ENCODE measurements around the gene KRT24.

Gene KRT24

DNA sequence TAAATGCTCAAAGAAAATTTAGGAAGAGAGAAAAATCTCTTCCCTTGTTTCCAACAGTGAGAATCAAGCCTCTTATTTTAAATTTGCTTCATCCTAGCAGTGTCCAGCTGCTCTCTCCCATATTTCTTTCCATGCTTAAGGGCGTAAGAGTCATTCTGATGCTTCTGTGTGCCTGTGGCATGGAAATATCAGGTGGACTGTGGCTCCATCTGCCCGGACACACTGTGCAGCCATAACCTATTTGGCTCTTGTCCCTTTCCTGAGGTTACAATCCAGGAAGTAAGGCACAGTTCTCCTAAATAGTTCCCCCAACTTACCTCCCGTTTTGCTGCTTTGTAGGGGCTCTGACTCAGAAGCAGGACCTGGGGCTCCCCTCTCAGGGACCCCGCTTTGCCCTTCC, 32.3 kb downstream of the KRT24 start:
- Mint-ChIP-seq H3K27ac (no peak overlapping the region), H3K4me1 (ENCODE audit: low read depth) (no peaks in the 10 kb centered on the region), H3K27me3 (peaks cover 4% of the 10 kb centered on the region), H3K36me3 (peaks cover 3% of the 10 kb centered on the region), H3K9me3 (ENCODE audit: low read depth) (no peaks in the 10 kb centered on the region), H3K4me3 (no peak overlapping the region)

DNA sequence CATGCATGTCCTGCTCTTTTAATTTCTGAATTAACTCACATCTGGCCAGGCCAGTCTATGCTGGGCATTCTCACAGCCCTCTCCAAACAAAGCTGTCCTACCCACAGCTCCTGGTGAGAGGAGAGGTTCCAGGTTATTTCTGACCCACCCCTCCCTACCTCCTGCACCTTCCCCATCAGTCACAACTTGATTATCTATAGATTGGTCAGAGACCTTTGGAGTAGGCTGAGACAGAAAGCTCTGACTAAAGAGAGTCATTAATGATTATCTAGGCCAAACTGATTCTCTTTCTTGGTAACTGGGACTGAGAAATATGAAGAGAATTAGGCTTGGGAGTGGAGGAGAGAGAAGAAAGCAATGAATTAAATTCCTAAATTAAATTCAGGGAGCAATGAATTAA, 37.2 kb downstream of the KRT24 start:
- H3K36me3 Mint-ChIP-seq: peaks cover 5% of the 10 kb centered on the region
- H3K27me3 Mint-ChIP-seq: peaks cover 8% of the 10 kb centered on the region
- peaks cover 6% of the 10 kb centered on the region for H3K4me1 Mint-ChIP-seq (ENCODE audit: low read depth)
- H3K9me3 Mint-ChIP-seq (ENCODE audit: low read depth): no peaks in the 10 kb centered on the region
- H3K4me3 Mint-ChIP-seq: no peak overlapping the region
- H3K27ac Mint-ChIP-seq: no peak overlapping the region

DNA sequence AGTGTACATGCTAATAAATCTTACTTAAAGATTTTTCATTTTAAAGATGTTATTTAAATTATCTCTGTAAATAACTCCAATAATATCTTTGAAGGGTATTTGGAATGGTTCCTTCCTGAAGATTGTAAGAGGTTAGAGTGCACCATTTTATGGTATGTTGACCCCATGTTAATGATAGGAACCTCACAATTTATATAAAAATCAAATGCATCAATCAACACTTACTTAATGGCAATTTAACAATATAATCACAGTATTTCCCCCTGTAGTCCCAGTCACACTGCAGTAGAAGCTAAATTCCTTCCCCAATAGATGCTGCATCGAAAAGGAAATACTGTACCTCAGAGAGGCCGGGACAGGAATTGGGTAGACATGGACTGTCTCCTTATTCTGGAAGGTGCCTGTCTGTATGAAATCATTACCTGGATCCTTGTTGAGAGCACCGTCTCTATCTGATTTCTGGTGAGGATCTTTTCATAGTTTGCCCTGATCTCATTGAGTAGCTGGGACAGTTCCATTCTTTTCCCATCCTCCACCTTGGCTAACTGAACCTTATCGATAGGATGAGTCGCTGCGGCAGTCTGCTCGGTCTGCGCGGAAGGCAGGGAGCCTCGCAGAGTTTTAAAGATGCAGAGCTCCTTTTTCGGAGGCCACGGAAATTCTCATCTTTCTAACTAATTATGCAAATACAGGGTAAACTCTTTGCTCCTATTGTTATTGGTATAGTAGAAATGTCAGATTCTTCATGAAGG, 38.8 kb downstream of the KRT24 start, which contains the start of gene KRT222:
TSS of gene KRT222 (minus strand) at position 596 of the 752 bp plus-strand sequence. CDS start at position 518, 78 bp downstream.
- Mint-ChIP-seq H3K4me1 (ENCODE audit: low read depth) (peaks cover 9% of the 10 kb centered on the region), H3K27ac (no peak within 1 kb of the TSS), H3K27me3 (peaks cover 10% of the 10 kb centered on the region), H3K4me3 (peak within 1 kb of the TSS; percentile 62), H3K36me3 (peaks cover 3% of the 10 kb centered on the region), H3K9me3 (ENCODE audit: low read depth) (no peaks in the 10 kb centered on the region)

DNA sequence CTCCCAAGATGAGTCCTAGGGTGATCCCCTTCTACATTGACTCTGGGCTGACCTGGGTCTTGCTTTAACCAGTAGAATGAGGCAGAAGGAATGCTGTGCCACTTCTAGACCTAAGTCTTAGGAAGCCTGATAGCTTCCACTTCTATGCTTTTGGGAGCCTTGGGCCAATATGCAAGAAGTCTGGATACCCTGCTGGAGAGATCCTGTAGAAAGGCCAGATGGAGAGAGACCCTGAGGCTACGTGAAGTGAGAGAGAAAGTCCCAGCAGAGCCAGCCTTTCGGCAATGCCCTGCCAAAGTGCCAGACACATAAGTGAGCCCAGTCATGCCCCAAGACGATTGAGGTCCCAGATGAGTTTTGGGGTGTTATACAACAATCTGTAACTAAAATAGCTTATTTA, 40.3 kb downstream of the KRT24 start:
- Mint-ChIP-seq H3K4me1 (ENCODE audit: low read depth) (peaks cover 12% of the 10 kb centered on the region), H3K27ac (no peak overlapping the region), H3K36me3 (peaks cover 2% of the 10 kb centered on the region), H3K27me3 (peaks cover 13% of the 10 kb centered on the region), H3K9me3 (ENCODE audit: low read depth) (no peaks in the 10 kb centered on the region), H3K4me3 (no peak overlapping the region)

DNA sequence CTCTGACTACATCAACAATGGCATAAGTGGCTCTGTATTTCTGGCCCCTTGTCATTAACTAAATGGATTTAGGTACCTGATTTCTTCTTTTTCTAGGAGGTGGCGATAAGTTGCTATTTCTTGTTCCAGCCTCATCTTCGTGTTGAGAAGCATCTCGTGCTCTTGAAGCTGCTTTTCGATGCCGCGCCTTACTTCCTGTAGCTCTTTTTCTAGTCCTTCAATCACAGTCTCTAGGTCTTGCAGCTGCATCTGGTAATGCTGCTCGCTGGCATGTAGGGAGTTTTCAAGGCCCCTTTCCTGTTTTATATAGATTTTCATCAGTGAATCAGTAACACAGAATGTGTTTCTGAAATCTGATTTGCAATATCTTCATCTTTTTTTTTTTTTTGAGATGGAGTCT, 43.6 kb downstream of the KRT24 start:
- Mint-ChIP-seq H3K27ac (no peak overlapping the region), H3K27me3 (peaks cover 10% of the 10 kb centered on the region), H3K4me1 (ENCODE audit: low read depth) (peaks cover 9% of the 10 kb centered on the region), H3K9me3 (ENCODE audit: low read depth) (no peaks in the 10 kb centered on the region), H3K36me3 (peaks cover 2% of the 10 kb centered on the region), H3K4me3 (no peak overlapping the region)

DNA sequence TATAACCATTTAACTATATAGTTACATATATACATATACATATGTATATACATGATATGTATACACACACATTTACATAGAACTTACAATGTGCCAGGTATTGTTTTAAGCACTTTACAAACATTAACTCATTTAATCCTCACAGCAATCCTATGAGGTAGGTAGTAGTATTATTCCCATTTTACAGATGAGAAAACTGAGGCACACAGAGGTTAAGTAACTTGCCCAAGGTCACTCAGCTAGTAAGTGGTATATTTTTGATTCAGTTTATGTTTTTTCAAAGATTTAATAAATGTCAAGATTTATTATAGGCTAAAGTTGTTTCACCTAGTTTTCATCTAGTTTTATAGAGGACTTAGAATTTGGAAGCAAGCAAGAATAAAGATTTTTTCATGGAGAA, 45.2 kb downstream of the KRT24 start:
- Mint-ChIP-seq H3K9me3 (ENCODE audit: low read depth) (no peaks in the 10 kb centered on the region), H3K27ac (no peak overlapping the region), H3K4me1 (ENCODE audit: low read depth) (peaks cover 6% of the 10 kb centered on the region), H3K4me3 (no peak overlapping the region), H3K36me3 (no peaks in the 10 kb centered on the region), H3K27me3 (peaks cover 6% of the 10 kb centered on the region)

DNA sequence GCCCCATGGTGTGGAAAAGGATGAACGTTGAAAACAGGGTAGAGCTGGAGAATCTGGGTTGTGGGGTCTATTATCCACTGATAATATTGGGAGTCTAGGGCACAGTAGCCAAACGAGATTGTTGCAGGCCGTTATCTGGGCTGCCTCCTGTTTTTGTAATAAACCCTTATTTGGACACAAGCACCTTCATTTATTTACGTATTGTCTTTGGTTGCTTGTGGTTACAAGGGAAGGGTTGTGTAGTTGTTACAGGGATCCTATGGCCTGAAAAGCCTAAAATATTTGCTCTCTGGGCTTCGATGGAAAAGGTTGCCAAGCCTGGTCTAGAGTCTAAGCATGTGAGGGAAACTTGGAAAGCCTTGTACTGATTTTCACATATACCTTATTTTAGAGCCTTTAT, 51.6 kb downstream of the KRT24 start:
- no peaks in the 10 kb centered on the region for H3K9me3 Mint-ChIP-seq (ENCODE audit: low read depth)
- no peaks in the 10 kb centered on the region for H3K27me3 Mint-ChIP-seq
- peaks cover 9% of the 10 kb centered on the region for H3K4me1 Mint-ChIP-seq (ENCODE audit: low read depth)
- no peak overlapping the region for H3K4me3 Mint-ChIP-seq
- H3K27ac Mint-ChIP-seq: no peak overlapping the region
- no peaks in the 10 kb centered on the region for H3K36me3 Mint-ChIP-seq

DNA sequence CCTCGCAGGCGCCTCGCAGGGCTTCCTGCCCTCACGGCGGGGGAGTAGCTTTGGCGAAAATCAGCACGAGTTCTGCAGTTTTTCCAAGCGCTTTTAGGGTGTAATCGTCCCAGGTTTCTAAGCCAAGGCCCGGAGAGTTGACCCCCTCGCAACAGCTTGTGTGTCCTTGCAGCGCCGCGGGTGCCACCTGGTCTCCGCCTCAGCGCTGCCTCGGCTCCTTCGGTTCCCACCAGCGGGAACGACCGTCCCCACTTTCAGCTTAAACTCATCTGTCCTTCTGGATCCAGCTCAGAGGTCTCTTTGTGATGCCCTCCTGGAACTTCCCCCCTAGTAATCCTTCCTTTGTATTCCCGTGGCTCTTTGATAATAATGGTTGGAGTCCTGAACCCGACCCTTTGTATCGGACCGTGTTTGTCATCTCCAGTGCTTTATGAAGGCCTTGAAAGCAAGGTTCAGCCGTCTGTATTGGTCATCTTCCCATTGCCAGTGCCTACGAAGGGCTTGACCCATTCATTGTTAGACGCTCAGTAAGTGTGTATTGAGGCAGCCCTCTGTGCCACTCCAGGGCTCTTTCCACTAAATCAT, 55.1 kb downstream of the KRT24 start:
- H3K27ac Mint-ChIP-seq: peak overlapping the region; percentile 99
- no peaks in the 10 kb centered on the region for H3K9me3 Mint-ChIP-seq (ENCODE audit: low read depth)

More for the DNA sequence above, 55.1 kb downstream of the KRT24 start:
- peak overlapping the region; percentile 89 for H3K4me3 Mint-ChIP-seq
- peaks cover 39% of the 10 kb centered on the region for H3K4me1 Mint-ChIP-seq (ENCODE audit: low read depth)
- H3K27me3 Mint-ChIP-seq: no peaks in the 10 kb centered on the region
- H3K36me3 Mint-ChIP-seq: peaks cover 8% of the 10 kb centered on the region

Data from activated naive CD8-positive, alpha-beta T cell (primary cell).